ENCODE results near the gene TJP1.
"Not testable (repeated sequence)": the region's sequence is repeated elsewhere in the genome, so short reads cannot be mapped to it uniquely, and the experiment has no call there.

TJP1 gene

DNA sequence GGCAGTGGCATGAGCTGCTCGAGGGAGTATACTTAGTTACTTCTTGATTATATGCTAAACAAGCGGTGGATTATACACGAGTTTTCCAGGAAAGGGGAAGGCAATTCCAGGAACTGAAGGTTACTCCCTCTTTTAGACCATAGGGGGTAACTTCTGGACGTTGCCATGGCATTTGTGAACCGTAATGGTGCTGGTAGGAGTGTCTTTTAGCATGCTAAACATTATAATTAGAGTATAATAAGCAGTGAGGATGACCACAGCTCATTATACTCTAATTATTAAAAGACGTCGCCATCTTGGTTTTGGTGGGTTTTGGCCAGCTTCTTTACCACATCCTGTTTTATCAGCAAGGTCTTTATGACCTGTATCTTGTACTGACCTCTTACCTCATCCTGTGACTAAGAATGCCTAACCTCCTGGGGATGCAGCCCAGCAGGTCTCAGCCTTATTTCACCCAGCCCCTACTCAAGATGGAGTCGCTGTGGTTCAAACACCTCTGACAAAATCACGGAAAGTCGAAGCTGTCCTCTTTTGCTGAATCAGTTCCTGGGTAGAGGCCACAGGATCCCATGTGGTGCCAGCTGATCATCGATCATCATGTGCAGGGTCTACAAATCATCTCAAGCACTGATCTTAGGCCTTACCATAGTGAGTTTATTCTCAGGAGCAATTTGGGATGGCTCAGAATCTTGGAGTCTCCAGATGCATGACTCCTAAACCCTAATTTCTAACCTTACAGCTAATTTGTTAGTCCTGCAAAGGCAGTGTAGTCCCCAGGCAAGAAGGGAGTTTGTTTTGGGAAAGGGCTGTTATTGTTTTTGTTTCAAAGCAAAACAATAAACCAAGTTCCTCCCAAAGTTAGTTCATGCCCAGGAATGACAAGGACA is 149.1 kb downstream of the TJP1 start:
- FAIRE-seq (no peak), DNase-seq (ENCODE audit: insufficient read length, low spot score) (no peak)
- no peak for TF ChIP-seq POLR2A (IDR thresholded peaks at IDR 0.05; ENCODE audit: low read depth, low read length)
- TF ChIP-seq TAF1 (IDR thresholded peaks at IDR 0.05; ENCODE audit: low read depth, low read length) = no peak
- no peak for TF ChIP-seq POLR2AphosphoS5 (IDR thresholded peaks at IDR 0.05; ENCODE audit: low read depth, low read length)
- TF ChIP-seq SPI1 (IDR thresholded peaks at IDR 0.05; ENCODE audit: low read depth, low read length) = no peak

DNA sequence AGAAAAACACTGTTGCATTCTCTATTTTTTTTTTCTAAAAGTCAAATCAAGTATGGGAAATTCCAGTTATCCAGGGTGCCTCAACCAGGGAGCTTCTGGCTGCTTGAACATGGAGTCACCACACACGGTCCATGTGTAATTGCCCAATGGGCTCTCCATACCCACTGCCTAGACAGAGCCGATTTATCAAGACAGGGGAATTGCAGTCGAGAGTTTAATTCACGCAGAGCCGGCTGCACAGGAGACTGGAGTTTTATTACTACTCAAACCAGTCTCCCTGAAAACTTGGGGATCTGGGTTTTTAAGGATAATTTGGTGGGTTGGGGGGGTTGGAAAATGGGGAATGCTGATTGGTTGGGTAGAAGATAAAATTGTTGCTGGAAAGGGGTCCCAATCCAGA is 149.8 kb downstream of the TJP1 start:
- DNase-seq (ENCODE audit: insufficient read length, low spot score) (no peak), FAIRE-seq (no peak)
- TF ChIP-seq POLR2AphosphoS5 (IDR thresholded peaks at IDR 0.05; ENCODE audit: low read depth, low read length) (no peak), POLR2A (IDR thresholded peaks at IDR 0.05; ENCODE audit: low read depth, low read length) (no peak), TAF1 (IDR thresholded peaks at IDR 0.05; ENCODE audit: low read depth, low read length) (no peak), PAX5 (IDR thresholded peaks at IDR 0.05; ENCODE audit: insufficient read depth, low read length, severe bottlenecking) (no peak), POU2F2 (IDR thresholded peaks at IDR 0.05; ENCODE audit: low read depth, low read length) (no peak), SPI1 (IDR thresholded peaks at IDR 0.05; ENCODE audit: low read depth, low read length) (no peak)

DNA sequence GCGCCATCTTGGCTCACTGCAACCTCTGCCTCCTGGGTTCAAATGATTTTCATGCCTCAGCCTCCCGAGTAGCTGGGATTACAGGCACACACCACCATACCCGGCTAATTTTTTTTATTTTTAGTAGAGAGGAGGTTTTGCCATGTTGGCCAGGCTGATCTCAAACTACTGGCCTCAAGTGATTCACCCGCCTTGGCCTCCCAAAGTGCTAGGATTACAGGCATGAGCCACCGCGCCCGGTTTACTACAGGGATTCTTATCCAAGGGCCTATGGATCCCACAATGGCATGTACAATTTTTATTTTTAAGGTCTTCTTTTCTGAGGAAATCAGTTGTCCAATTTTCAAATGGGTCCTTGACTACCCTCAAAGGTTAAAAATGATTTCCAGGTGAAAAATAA is 150.2 kb downstream of the TJP1 start:
- not testable (repeated sequence) for FAIRE-seq; DNase-seq (ENCODE audit: insufficient read length, low spot score)

DNA sequence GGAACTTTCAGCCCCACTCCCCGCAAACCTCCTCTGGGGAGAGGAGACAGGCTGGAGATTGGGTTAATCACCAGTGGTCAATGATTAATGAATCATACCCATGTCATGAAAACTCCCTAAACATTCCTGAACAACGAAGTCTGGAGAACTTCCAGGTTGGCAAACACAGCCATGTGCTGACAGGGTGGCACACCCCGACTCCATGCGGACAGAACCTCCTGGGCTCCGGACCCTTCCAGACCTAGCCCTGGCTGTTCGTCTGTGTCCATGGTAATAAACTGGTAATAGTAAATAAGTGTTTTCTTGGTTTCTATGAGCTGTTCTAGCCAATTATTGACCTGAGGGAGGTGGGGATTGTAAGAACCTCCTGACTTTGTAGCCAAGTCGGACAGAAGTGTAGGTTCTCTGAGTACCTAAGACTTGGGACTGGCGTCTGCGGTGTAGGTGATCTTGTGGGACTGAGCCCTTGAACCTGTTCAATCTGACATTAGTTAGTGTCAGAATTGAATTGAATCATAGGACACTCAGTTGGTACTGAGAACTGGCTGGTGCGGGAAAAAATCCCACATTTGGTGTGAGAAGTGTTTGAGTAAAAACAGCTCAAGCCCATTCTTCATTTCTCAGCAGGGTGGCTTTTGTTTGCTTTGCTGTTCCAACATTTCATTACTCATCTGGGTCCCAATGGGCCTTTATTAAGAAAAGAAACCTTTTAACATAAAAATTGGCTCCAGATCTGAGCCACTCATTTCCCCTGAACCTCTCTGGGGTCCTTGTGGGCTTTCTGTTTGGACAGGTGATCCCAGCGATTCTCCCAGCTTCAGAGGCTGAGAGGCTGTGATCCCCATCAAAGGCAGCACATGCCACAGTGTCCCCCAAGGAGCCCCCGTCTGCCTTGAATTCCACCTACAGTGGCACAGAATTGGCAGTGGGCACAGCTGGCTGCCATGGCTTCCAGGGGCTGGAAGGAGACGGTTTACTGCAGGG is 151.0 kb downstream of the TJP1 start:
- TF ChIP-seq POLR2A (IDR thresholded peaks at IDR 0.05; ENCODE audit: low read depth, low read length) = no peak
- no peak for TF ChIP-seq TAF1 (IDR thresholded peaks at IDR 0.05; ENCODE audit: low read depth, low read length)
- TF ChIP-seq SPI1 (IDR thresholded peaks at IDR 0.05; ENCODE audit: low read depth, low read length) = no peak
- TF ChIP-seq POU2F2 (IDR thresholded peaks at IDR 0.05; ENCODE audit: low read depth, low read length) = no peak
- no peak for TF ChIP-seq PAX5 (IDR thresholded peaks at IDR 0.05; ENCODE audit: insufficient read depth, low read length, severe bottlenecking)
- no peak for TF ChIP-seq POLR2AphosphoS5 (IDR thresholded peaks at IDR 0.05; ENCODE audit: low read depth, low read length)
- DNase-seq (ENCODE audit: insufficient read length, low spot score) (no peak), FAIRE-seq (no peak)

DNA sequence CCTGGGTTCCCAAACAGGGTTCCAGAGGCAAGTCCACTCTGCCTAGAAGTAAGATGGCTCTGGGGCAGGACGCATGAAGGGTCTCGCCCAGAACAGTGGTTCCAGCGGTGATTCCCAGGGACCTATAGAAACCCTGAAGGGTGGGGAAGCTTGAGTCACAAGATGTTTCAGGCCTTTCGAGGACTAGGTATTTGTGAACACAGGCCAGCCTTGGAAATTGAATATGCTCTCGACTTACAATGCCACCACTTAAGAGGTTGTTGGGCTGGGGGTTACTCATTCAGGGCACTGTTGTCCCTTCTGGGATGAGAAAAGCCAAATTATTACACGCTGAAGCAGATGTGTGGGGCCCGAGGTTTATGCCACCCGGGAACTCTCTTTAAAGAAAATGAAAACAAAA is 152.0 kb downstream of the TJP1 start:
- TF ChIP-seq PAX5 (IDR thresholded peaks at IDR 0.05; ENCODE audit: insufficient read depth, low read length, severe bottlenecking) = no peak
- TF ChIP-seq TAF1 (IDR thresholded peaks at IDR 0.05; ENCODE audit: low read depth, low read length) = no peak
- TF ChIP-seq POLR2A (IDR thresholded peaks at IDR 0.05; ENCODE audit: low read depth, low read length) = no peak
- TF ChIP-seq SPI1 (IDR thresholded peaks at IDR 0.05; ENCODE audit: low read depth, low read length) = no peak
- TF ChIP-seq POLR2AphosphoS5 (IDR thresholded peaks at IDR 0.05; ENCODE audit: low read depth, low read length) = no peak
- no peak for TF ChIP-seq POU2F2 (IDR thresholded peaks at IDR 0.05; ENCODE audit: low read depth, low read length)
- FAIRE-seq (no peak), DNase-seq (ENCODE audit: insufficient read length, low spot score) (no peak)

DNA sequence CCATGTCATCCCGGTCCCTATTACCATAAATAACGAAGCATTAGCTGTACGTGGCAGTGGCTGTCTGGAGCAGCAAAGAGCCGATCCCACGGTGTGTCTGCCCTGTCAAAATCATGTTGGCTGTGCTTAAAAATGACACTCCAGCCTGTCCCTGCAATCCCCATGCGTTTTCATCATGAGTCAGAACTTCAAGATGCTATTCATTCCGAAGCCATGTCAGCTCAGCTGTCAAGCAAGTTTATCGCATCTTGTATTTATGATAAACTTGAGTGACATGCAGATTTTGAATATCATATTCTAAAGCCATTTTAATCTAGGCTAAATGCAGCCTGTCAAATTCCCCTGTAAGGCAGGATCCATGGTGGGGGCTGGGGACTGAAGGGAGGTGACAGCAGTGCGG is 152.4 kb downstream of the TJP1 start:
- FAIRE-seq = no peak
- TF ChIP-seq POU2F2 (IDR thresholded peaks at IDR 0.05; ENCODE audit: low read depth, low read length) (no peak), POLR2AphosphoS5 (IDR thresholded peaks at IDR 0.05; ENCODE audit: low read depth, low read length) (no peak), POLR2A (IDR thresholded peaks at IDR 0.05; ENCODE audit: low read depth, low read length) (no peak), TAF1 (IDR thresholded peaks at IDR 0.05; ENCODE audit: low read depth, low read length) (no peak), PAX5 (IDR thresholded peaks at IDR 0.05; ENCODE audit: insufficient read depth, low read length, severe bottlenecking) (no peak), SPI1 (IDR thresholded peaks at IDR 0.05; ENCODE audit: low read depth, low read length) (no peak)
- DNase-seq (ENCODE audit: insufficient read length, low spot score) = no peak

DNA sequence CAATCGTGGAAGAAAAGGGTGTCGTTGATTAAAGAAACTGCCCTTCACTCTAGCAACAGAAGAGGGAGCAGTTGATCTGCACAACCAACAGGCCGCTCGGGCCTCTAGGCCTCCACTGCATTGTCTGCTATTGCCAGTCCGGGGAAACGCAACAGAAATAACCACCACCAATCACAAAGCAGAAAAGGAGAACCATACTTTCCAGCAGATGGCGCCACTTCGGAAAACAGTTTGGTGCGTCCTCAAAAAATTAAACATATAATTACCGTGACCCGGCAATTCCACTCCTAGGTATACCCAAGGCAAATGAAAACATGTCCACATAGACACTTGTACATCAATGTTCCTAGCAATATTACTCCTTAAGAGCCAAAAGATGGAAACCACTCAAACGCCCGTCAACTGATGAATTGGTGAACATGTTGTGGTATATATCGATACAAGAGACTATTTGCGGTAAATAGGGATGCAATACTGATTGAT is 154.1 kb downstream of the TJP1 start:
- DNase-seq (ENCODE audit: insufficient read length, low spot score) (no peak), FAIRE-seq (no peak)
- TF ChIP-seq PAX5 (IDR thresholded peaks at IDR 0.05; ENCODE audit: insufficient read depth, low read length, severe bottlenecking) (no peak), TAF1 (IDR thresholded peaks at IDR 0.05; ENCODE audit: low read depth, low read length) (no peak), SPI1 (IDR thresholded peaks at IDR 0.05; ENCODE audit: low read depth, low read length) (no peak), POU2F2 (IDR thresholded peaks at IDR 0.05; ENCODE audit: low read depth, low read length) (no peak)

DNA sequence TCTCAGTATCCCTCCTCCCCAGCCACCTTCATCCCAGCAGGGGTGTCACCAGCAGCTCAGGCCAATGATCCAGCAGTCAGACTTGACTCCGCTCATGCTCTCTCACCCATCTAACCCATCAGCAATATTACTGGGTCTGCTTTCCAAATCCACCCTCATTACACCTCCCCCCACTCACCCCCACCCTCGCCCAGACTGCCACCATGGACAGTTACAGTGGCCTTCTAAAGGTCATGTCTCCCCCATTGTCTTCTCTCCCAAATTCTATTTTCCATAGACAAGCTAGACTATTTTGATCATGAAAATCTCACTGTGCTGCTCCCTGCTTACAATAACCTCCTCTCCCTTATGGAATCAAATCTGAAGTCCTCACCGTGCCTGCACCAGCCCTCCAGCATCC is 156.0 kb downstream of the TJP1 start:
- TF ChIP-seq POLR2AphosphoS5 (IDR thresholded peaks at IDR 0.05; ENCODE audit: low read depth, low read length) (no peak), SPI1 (IDR thresholded peaks at IDR 0.05; ENCODE audit: low read depth, low read length) (no peak), PAX5 (IDR thresholded peaks at IDR 0.05; ENCODE audit: insufficient read depth, low read length, severe bottlenecking) (no peak), POLR2A (IDR thresholded peaks at IDR 0.05; ENCODE audit: low read depth, low read length) (no peak), TAF1 (IDR thresholded peaks at IDR 0.05; ENCODE audit: low read depth, low read length) (no peak), POU2F2 (IDR thresholded peaks at IDR 0.05; ENCODE audit: low read depth, low read length) (no peak)
- no peak for DNase-seq (ENCODE audit: insufficient read length, low spot score)
- FAIRE-seq = no peak

DNA sequence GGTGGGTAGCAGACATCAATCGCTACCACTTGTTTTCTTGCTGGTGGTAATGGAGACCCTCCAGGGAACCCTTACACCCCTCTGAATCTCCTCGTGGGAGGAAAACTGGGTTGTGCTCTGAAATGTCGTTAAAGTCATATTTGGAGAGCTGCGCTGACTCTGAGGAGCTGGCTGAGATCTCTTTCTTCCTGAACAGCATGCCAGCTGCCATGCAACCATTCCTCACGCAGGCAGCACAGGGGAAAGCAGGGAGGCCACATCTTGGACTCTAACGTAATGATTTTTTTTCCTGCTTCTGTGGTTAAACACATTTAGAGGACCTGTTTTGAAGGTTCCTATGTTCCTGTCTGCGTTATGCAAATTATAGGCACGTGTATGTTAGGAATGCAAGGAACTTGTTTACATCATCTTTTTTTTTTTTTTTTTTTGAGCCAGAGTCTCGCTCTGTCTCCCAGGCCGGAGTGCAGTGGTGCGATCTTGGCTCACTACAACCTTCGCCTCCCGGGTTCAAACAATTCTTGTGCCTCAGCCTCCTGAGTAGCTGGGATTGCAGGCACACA is 156.7 kb downstream of the TJP1 start:
- DNase-seq (ENCODE audit: insufficient read length, low spot score) (no peak), FAIRE-seq (no peak)
- TF ChIP-seq POLR2AphosphoS5 (IDR thresholded peaks at IDR 0.05; ENCODE audit: low read depth, low read length) (no peak), POU2F2 (IDR thresholded peaks at IDR 0.05; ENCODE audit: low read depth, low read length) (no peak), SPI1 (IDR thresholded peaks at IDR 0.05; ENCODE audit: low read depth, low read length) (no peak)
